IMR-90 (cell line): ENCODE data around the gene ABHD12B.

ENCODE experiments used
- CEBPB ChIP-seq: IDR thresholded peaks from 2 replicates; pipeline ENCODE4 v1.6.1; 2012; ENCODE audit warnings: low read depth, low read length, improper control_type of control experiment
- FOS ChIP-seq: fragments of 150-350 bp; IDR thresholded peaks from 2 replicates; pipeline ENCODE4 v1.6.1; 2016; ENCODE audit warnings: low read depth, low read length
- MAFK ChIP-seq: IDR thresholded peaks from 2 replicates; pipeline ENCODE4 v1.6.1; 2012; ENCODE audit warnings: low read depth, low read length, improper control_type of control experiment
- MAZ ChIP-seq: IDR thresholded peaks from 2 replicates; pipeline ENCODE4 v1.6.1; 2012; ENCODE audit warnings: low read depth, mild to moderate bottlenecking, low read length, improper control_type of control experiment, moderate library complexity, borderline replicate concordance
- MXI1 ChIP-seq: IDR thresholded peaks from 2 replicates; pipeline ENCODE4 v1.6.1; 2012; ENCODE audit warnings: low read depth, mild to moderate bottlenecking, low read length, moderate library complexity, borderline replicate concordance
- POLR2A ChIP-seq: IDR thresholded peaks from 2 replicates; pipeline ENCODE4 v1.6.1; 2012; ENCODE audit warnings: mild to moderate bottlenecking, low read depth, low read length
- RAD21 ChIP-seq: IDR thresholded peaks from 2 replicates; pipeline ENCODE4 v1.6.1; 2012; ENCODE audit warnings: low read length, improper control_type of control experiment
- RCOR1 ChIP-seq: IDR thresholded peaks from 2 replicates; pipeline ENCODE4 v1.6.1; 2012; ENCODE audit warnings: mild to moderate bottlenecking, low read length, improper control_type of control experiment; ENCODE audit not compliant: insufficient replicate concordance
- RFX5 ChIP-seq: IDR thresholded peaks from 2 replicates; pipeline ENCODE4 v1.8.0; 2012; ENCODE audit warnings: low read depth, mild to moderate bottlenecking, low read length, moderate library complexity
- SMC3 ChIP-seq: fragments of 150-350 bp; IDR thresholded peaks from 2 replicates; pipeline ENCODE4 v1.6.1; 2016; ENCODE audit warnings: low read depth, mild to moderate bottlenecking, antibody characterized with exemption, low read length, moderate library complexity
- TF ChIP-seq, protein P1 (sequence below): conservative IDR thresholded peaks from 2 replicates; pipeline ENCODE4 v1.5.1; 2012; ENCODE audit warnings: mild to moderate bottlenecking, low read depth, low read length, improper control_type of control experiment
- TF ChIP-seq, protein P2 (sequence below): fragments of 150-350 bp; IDR thresholded peaks from 2 replicates; pipeline ENCODE4 v1.6.1; 2016; ENCODE audit warnings: low read depth, mild to moderate bottlenecking, low read length, moderate library complexity, borderline replicate concordance
- TF ChIP-seq, protein P3 (sequence below): fragments of 150-350 bp; IDR thresholded peaks from 2 replicates; pipeline ENCODE4 v1.6.1; 2017; ENCODE audit warnings: mild to moderate bottlenecking, antibody characterized with exemption, low read length, low read depth

DNA sequence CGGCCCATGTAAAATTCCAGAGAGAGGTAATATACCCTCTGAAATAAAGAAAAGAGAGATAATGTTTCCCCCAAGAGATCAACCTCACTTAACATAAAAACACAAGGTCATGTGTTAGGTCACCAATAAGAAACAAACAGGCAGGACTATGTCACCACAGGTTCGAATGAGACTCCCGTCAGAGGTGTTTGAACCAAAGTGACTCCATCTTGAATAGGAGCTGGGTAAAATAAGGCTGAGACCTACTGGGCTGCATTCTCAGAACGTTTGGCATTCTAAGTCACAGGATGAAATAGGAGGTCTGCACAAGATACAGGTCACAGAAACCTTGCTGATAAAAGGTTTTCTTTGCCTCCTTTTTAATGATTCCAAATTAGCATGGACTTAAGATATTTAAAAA is 65.9 kb downstream of the ABHD12B start:
- TF ChIP-seq RCOR1 (no peak), POLR2A (no peak), SMC3 (no peak), RAD21 (no peak), CEBPB (no peak), MAFK (no peak), MAZ (no peak), RFX5 (no peak), MXI1 (no peak), FOS (no peak)
- TF ChIP-seq, protein P1, sequence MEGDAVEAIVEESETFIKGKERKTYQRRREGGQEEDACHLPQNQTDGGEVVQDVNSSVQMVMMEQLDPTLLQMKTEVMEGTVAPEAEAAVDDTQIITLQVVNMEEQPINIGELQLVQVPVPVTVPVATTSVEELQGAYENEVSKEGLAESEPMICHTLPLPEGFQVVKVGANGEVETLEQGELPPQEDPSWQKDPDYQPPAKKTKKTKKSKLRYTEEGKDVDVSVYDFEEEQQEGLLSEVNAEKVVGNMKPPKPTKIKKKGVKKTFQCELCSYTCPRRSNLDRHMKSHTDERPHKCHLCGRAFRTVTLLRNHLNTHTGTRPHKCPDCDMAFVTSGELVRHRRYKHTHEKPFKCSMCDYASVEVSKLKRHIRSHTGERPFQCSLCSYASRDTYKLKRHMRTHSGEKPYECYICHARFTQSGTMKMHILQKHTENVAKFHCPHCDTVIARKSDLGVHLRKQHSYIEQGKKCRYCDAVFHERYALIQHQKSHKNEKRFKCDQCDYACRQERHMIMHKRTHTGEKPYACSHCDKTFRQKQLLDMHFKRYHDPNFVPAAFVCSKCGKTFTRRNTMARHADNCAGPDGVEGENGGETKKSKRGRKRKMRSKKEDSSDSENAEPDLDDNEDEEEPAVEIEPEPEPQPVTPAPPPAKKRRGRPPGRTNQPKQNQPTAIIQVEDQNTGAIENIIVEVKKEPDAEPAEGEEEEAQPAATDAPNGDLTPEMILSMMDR = no peak
- TF ChIP-seq, protein P2, sequence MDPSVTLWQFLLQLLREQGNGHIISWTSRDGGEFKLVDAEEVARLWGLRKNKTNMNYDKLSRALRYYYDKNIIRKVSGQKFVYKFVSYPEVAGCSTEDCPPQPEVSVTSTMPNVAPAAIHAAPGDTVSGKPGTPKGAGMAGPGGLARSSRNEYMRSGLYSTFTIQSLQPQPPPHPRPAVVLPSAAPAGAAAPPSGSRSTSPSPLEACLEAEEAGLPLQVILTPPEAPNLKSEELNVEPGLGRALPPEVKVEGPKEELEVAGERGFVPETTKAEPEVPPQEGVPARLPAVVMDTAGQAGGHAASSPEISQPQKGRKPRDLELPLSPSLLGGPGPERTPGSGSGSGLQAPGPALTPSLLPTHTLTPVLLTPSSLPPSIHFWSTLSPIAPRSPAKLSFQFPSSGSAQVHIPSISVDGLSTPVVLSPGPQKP = no peak
- TF ChIP-seq, protein P3, sequence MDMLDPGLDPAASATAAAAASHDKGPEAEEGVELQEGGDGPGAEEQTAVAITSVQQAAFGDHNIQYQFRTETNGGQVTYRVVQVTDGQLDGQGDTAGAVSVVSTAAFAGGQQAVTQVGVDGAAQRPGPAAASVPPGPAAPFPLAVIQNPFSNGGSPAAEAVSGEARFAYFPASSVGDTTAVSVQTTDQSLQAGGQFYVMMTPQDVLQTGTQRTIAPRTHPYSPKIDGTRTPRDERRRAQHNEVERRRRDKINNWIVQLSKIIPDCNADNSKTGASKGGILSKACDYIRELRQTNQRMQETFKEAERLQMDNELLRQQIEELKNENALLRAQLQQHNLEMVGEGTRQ = no peak
